GM21423 (cell line): ENCODE data around the gene MYCBP2.
"Not testable (repeated sequence)": the region's sequence is repeated elsewhere in the genome, so short reads cannot be mapped to it uniquely, and the experiment has no call there.

Experiments used
- ATAC-seq: cut with Tn5 transposase; IDR thresholded peaks from one replicate; pipeline ENCODE4 v1.9.1; 2021; ENCODE audit warnings: mild to moderate bottlenecking, moderate library complexity; ENCODE audit not compliant: unreplicated experiment

MYCBP2 gene

GRCh38 chr13:77040835-77041234, 286.1 kb downstream of the MYCBP2 start:
- no peak for ATAC-seq

GRCh38 chr13:77040076-77040475, 286.8 kb downstream of the MYCBP2 start:
- no peak for ATAC-seq

- no peak for ATAC-seq
These were observed 287.9 kb downstream of the MYCBP2 start for GRCh38 chr13:77038907-77039480.

- ATAC-seq = no peak
These were observed 290.6 kb downstream of the MYCBP2 start for GRCh38 chr13:77036279-77036678.

- no peak for ATAC-seq
These were observed 292.0 kb downstream of the MYCBP2 start for GRCh38 chr13:77034881-77035280.

- ATAC-seq = no peak
These were observed 293.1 kb downstream of the MYCBP2 start for GRCh38 chr13:77033717-77034302.

- ATAC-seq = no peak
These were observed 295.1 kb downstream of the MYCBP2 start for GRCh38 chr13:77031656-77032243.

- no peak for ATAC-seq
These were observed 297.5 kb downstream of the MYCBP2 start for GRCh38 chr13:77029436-77029835.

GRCh38 chr13:77028202-77028601, 298.7 kb downstream of the MYCBP2 start:
- ATAC-seq = no peak

GRCh38 chr13:77026861-77027621, 299.9 kb downstream of the MYCBP2 start, which contains the start of gene FBXL3:
Gene FBXL3, minus strand, starts transcription at chr13:77027159. Its CDS starts 5,299 bp downstream, at chr13:77021860.
- ATAC-seq = peak; percentile 54

- peak; percentile 54 for ATAC-seq
These were observed 300.5 kb downstream of the MYCBP2 start for GRCh38 chr13:77026255-77026860.

- no peak for ATAC-seq
These were observed 304.6 kb downstream of the MYCBP2 start for GRCh38 chr13:77022341-77022740.

GRCh38 chr13:77019756-77020155, 307.1 kb downstream of the MYCBP2 start:
- ATAC-seq = no peak

GRCh38 chr13:77016888-77017623, 309.8 kb downstream of the MYCBP2 start:
- no peak for ATAC-seq

- ATAC-seq = no peak
These were observed 310.6 kb downstream of the MYCBP2 start for GRCh38 chr13:77016251-77016812.

- no peak for ATAC-seq
These were observed 311.8 kb downstream of the MYCBP2 start for GRCh38 chr13:77014906-77015685.

GRCh38 chr13:77013853-77014542, 312.9 kb downstream of the MYCBP2 start:
- ATAC-seq = no peak

- not testable (repeated sequence) for ATAC-seq
These were observed 317.2 kb downstream of the MYCBP2 start for GRCh38 chr13:77009719-77010118.

GRCh38 chr13:77009011-77009410, 317.9 kb downstream of the MYCBP2 start:
- no peak for ATAC-seq
